ENCODE results near the gene PEX14. TPM values are rescaled to one million over a fixed set of nuclear protein-coding genes. Genes with fewer than 3 reads are reported as not detected.
A peak's percentile ranks its signal among the peaks of the same experiment; 100 is the strongest.

PEX14 gene
- polyA plus RNA-seq, 2 donors = 15.4 to 15.7 TPM

DNA sequence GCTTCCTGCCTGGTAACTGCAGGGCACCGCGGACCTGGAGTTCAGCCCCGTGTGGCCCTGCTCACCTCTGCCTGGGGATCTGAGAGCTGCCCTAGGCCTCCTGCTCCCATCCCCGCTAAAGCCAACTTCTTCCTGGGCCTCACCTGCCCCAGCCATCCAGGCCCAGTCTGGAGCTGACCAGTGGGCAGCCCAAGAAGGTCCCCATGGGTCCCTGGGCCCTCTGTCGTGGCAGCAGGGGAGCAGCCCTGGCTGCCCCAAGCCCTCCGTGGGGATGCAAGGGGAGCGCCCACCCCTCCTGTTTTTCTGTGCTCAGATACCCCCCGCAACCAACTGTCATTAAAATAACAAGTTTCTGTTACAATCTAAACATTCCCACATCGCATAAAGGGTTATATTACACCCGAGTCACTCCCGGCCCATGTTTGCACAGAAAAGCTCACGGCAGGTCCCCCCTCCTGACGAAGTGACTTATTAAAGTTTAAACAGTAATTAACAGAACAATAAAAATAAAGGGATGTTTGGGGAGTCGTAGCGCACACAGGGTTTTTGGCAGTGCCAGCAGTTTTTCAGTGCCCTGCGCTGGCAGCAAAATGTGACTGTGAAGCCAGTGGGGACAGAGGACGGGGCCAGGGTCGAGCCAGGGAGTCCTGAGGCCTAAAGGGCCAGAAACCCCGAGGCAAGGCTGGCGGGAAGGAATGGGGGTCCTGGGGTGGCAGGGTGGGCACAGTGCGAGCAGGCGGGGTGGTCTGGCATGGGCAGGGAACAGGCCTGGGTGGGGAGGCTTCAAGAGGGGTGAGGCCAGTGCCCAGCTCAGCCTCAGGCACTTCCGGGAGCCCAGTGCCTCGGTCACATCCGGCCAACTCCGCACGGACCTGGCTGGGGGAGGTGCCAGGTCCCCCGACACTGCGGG, 200.2 kb downstream of the PEX14 start:
- Histone ChIP-seq H3K4me1 (ENCODE audit: control insufficient read depth in 2 of 2, insufficient read depth in 2 of 2, low read length in 1 of 2) (peaks cover 5 to 16% of the 10 kb centered on the region in 2 donors), H3K9me3 (ENCODE audit: control insufficient read depth in 2 of 2, insufficient read depth in 1 of 2, low read depth in 1 of 2, low read length in 1 of 2) (no peaks in the 10 kb centered on the region), H3K36me3 (ENCODE audit: control insufficient read depth in 2 of 2, insufficient read depth in 2 of 2, low read length in 1 of 2) (peaks cover 0 to 2% of the 10 kb centered on the region in 2 donors), H3K27ac (ENCODE audit: low read depth in 2 of 2, low read length in 1 of 2) (peak overlapping the region in 1 of 2 donors; percentile 47), H3K4me3 (ENCODE audit: low read depth in 1 of 2, low read length in 2 of 2) (no peak overlapping the region), H3K27me3 (ENCODE audit: control insufficient read depth in 1 of 2, insufficient read depth in 2 of 2, low read length in 2 of 2) (no peaks in the 10 kb centered on the region)
- 72 to 80% methylated on average over 27 to 29 of the region's 29 CpGs for WGBS, 2 donors

GRCh38 chr1:10675813-10676212, 201.1 kb downstream of the PEX14 start:
- no peaks in the 10 kb centered on the region for H3K9me3 ChIP-seq (ENCODE audit: control insufficient read depth in 2 of 2, insufficient read depth in 1 of 2, low read depth in 1 of 2, low read length in 1 of 2)
- H3K27ac ChIP-seq (ENCODE audit: low read depth in 2 of 2, low read length in 1 of 2) = peak overlapping the region in 1 of 2 donors; percentile 25
- 73 to 88% methylated on average over 4 to 5 of the region's 5 CpGs for WGBS, 2 donors
- H3K36me3 ChIP-seq (ENCODE audit: control insufficient read depth in 2 of 2, insufficient read depth in 2 of 2, low read length in 1 of 2) = peaks cover 0 to 2% of the 10 kb centered on the region in 2 donors
- H3K4me3 ChIP-seq (ENCODE audit: low read depth in 1 of 2, low read length in 2 of 2) = no peak overlapping the region
- H3K27me3 ChIP-seq (ENCODE audit: control insufficient read depth in 1 of 2, insufficient read depth in 2 of 2, low read length in 2 of 2) = no peaks in the 10 kb centered on the region
- peaks cover 5 to 20% of the 10 kb centered on the region in 2 donors for H3K4me1 ChIP-seq (ENCODE audit: control insufficient read depth in 2 of 2, insufficient read depth in 2 of 2, low read length in 1 of 2)

DNA sequence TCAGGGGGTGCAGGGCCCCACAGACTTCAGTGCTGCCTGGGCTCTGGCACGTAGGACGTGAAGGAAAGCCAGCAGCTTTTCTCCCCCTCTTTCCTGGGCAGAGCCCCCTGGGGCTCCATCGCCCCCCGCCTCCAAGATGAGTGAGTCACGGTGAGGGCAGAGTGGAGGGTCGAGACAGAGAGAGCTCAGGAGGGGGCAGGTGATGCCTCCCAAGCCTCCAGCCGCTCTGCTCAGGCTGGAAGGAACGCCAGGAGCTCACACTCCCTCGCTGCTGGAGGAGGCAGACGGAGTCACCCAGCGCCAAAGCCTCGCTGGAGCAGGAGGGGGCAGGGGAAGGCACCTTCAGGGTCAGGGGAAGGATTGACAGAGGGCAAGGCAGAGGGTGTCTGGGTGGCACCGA, 202.2 kb downstream of the PEX14 start:
- peaks cover 0 to 14% of the 10 kb centered on the region in 2 donors for H3K4me1 ChIP-seq (ENCODE audit: control insufficient read depth in 2 of 2, insufficient read depth in 2 of 2, low read length in 1 of 2)
- H3K36me3 ChIP-seq (ENCODE audit: control insufficient read depth in 2 of 2, insufficient read depth in 2 of 2, low read length in 1 of 2) = peaks cover 0 to 2% of the 10 kb centered on the region in 2 donors
- H3K9me3 ChIP-seq (ENCODE audit: control insufficient read depth in 2 of 2, insufficient read depth in 1 of 2, low read depth in 1 of 2, low read length in 1 of 2) = no peaks in the 10 kb centered on the region
- no peaks in the 10 kb centered on the region for H3K27me3 ChIP-seq (ENCODE audit: control insufficient read depth in 1 of 2, insufficient read depth in 2 of 2, low read length in 2 of 2)
- H3K27ac ChIP-seq (ENCODE audit: low read depth in 2 of 2, low read length in 1 of 2) = peak overlapping the region in 1 of 2 donors; percentile 45
- H3K4me3 ChIP-seq (ENCODE audit: low read depth in 1 of 2, low read length in 2 of 2) = no peak overlapping the region
- WGBS, 2 donors = 68 to 70% methylated on average over 13 of the region's 13 CpGs

DNA sequence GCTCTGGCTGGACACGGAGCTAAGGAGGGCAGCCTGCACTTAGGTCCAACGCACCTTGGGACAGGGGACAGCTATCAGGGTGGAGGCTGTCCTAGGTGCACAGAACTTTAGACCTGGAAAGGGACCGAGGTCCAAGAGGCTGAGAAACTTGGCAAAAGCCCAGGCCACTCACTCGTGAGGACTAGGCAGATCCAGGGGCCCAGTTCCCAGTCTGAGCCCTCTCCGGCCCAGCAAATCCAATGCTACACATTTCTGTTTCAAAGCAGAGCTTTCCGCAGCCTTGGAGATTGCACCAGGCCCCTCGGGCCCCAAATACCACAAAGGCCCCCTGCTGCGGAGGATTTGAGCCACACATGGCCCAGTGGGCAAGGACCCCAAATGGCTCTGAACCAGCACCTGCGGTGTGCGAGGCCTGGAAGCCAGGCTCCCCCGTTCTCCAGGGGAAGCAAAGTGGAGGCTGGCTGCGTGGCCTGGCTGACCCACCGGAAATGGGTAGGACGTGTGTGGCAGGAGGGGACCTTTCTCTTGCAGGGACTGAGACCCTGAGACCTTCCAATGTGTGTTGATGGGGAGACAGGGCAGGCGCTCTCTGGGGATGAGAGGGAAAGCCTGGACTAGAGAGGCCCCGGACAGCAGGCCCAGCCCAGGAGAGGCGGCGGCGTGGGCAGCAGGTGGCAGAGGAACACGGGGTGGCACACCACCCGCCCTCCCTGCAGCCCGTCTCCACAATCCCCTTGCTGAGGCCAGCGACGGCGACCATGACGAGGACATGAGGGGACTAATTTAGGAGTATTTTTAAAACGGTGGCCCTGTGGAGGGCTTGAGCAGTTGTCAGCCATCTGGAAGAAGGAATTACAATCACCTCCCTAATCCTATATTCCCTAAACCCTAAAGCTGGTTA, 203.0 kb downstream of the PEX14 start:
- no peaks in the 10 kb centered on the region for H3K9me3 ChIP-seq (ENCODE audit: control insufficient read depth in 2 of 2, insufficient read depth in 1 of 2, low read depth in 1 of 2, low read length in 1 of 2)
- H3K27ac ChIP-seq (ENCODE audit: low read depth in 2 of 2, low read length in 1 of 2) = peak overlapping the region in 1 of 2 donors; percentile 45
- H3K36me3 ChIP-seq (ENCODE audit: control insufficient read depth in 2 of 2, insufficient read depth in 2 of 2, low read length in 1 of 2) = peaks cover 0 to 2% of the 10 kb centered on the region in 2 donors
- no peak overlapping the region for H3K4me3 ChIP-seq (ENCODE audit: low read depth in 1 of 2, low read length in 2 of 2)
- no peaks in the 10 kb centered on the region for H3K27me3 ChIP-seq (ENCODE audit: control insufficient read depth in 1 of 2, insufficient read depth in 2 of 2, low read length in 2 of 2)
- H3K4me1 ChIP-seq (ENCODE audit: control insufficient read depth in 2 of 2, insufficient read depth in 2 of 2, low read length in 1 of 2) = peaks cover 0 to 14% of the 10 kb centered on the region in 2 donors
- 71 to 83% methylated on average over 27 of the region's 27 CpGs for WGBS, 2 donors

GRCh38 chr1:10678402-10678801, 203.7 kb downstream of the PEX14 start:
- Histone ChIP-seq H3K9me3 (ENCODE audit: control insufficient read depth in 2 of 2, insufficient read depth in 1 of 2, low read depth in 1 of 2, low read length in 1 of 2) (no peaks in the 10 kb centered on the region), H3K27me3 (ENCODE audit: control insufficient read depth in 1 of 2, insufficient read depth in 2 of 2, low read length in 2 of 2) (no peaks in the 10 kb centered on the region), H3K4me3 (ENCODE audit: low read depth in 1 of 2, low read length in 2 of 2) (no peak overlapping the region), H3K4me1 (ENCODE audit: control insufficient read depth in 2 of 2, insufficient read depth in 2 of 2, low read length in 1 of 2) (peaks cover 0 to 14% of the 10 kb centered on the region in 2 donors), H3K36me3 (ENCODE audit: control insufficient read depth in 2 of 2, insufficient read depth in 2 of 2, low read length in 1 of 2) (peaks cover 0 to 2% of the 10 kb centered on the region in 2 donors), H3K27ac (ENCODE audit: low read depth in 2 of 2, low read length in 1 of 2) (no peak overlapping the region)
- WGBS, 2 donors = 90 to 92% methylated on average over 17 to 23 of the region's 23 CpGs

GRCh38 chr1:10678852-10679251, 204.1 kb downstream of the PEX14 start:
- Histone ChIP-seq H3K27ac (ENCODE audit: low read depth in 2 of 2, low read length in 1 of 2) (no peak overlapping the region), H3K36me3 (ENCODE audit: control insufficient read depth in 2 of 2, insufficient read depth in 2 of 2, low read length in 1 of 2) (peaks cover 0 to 2% of the 10 kb centered on the region in 2 donors), H3K27me3 (ENCODE audit: control insufficient read depth in 1 of 2, insufficient read depth in 2 of 2, low read length in 2 of 2) (no peaks in the 10 kb centered on the region), H3K4me1 (ENCODE audit: control insufficient read depth in 2 of 2, insufficient read depth in 2 of 2, low read length in 1 of 2) (peaks cover 0 to 14% of the 10 kb centered on the region in 2 donors), H3K4me3 (ENCODE audit: low read depth in 1 of 2, low read length in 2 of 2) (no peak overlapping the region), H3K9me3 (ENCODE audit: control insufficient read depth in 2 of 2, insufficient read depth in 1 of 2, low read depth in 1 of 2, low read length in 1 of 2) (no peaks in the 10 kb centered on the region)
- WGBS, 2 donors = 86 to 91% methylated on average over 11 of the region's 11 CpGs

- H3K9me3 ChIP-seq (ENCODE audit: control insufficient read depth in 2 of 2, insufficient read depth in 1 of 2, low read depth in 1 of 2, low read length in 1 of 2) = no peaks in the 10 kb centered on the region
- H3K27ac ChIP-seq (ENCODE audit: low read depth in 2 of 2, low read length in 1 of 2) = peak overlapping the region; percentile 24 to 32
- H3K4me1 ChIP-seq (ENCODE audit: control insufficient read depth in 2 of 2, insufficient read depth in 2 of 2, low read length in 1 of 2) = peaks cover 0 to 18% of the 10 kb centered on the region in 2 donors
- H3K27me3 ChIP-seq (ENCODE audit: control insufficient read depth in 1 of 2, insufficient read depth in 2 of 2, low read length in 2 of 2) = no peaks in the 10 kb centered on the region
- no peak overlapping the region for H3K4me3 ChIP-seq (ENCODE audit: low read depth in 1 of 2, low read length in 2 of 2)
- 37 to 44% methylated on average over 9 of the region's 9 CpGs for WGBS, 2 donors
- H3K36me3 ChIP-seq (ENCODE audit: control insufficient read depth in 2 of 2, insufficient read depth in 2 of 2, low read length in 1 of 2) = no peaks in the 10 kb centered on the region
These were observed 204.9 kb downstream of the PEX14 start for GRCh38 chr1:10679496-10680220.
